Stimulated activated CD8-positive, alpha-beta memory T cell treated with anti-CD3 and anti-CD28 coated beads, Interleukin-12 subunit alpha, Interleukin-12 subunit beta, amount 100 ng/mL, for 24 hours (primary cell): ENCODE data around the gene FAAH.

Experiments used
- DNase-seq: peaks from one replicate; pipeline ENCODE4 v3.0.0-alpha.2; 2020; ENCODE audit errors: extremely low read depth

The FAAH gene

GRCh38 chr1:46449223-46450159 lies 55.4 kb downstream of the FAAH start:
- no peak for DNase-seq

GRCh38 chr1:46450160-46450517 lies 56.0 kb downstream of the FAAH start:
- no peak for DNase-seq

- no peak for DNase-seq
Measured at GRCh38 chr1:46451948-46452930, 58.1 kb downstream of the FAAH start.

GRCh38 chr1:46452931-46453325 lies 58.8 kb downstream of the FAAH start:
- no peak for DNase-seq

- DNase-seq, result no peak
Measured at GRCh38 chr1:46453449-46453848, 59.3 kb downstream of the FAAH start.

- DNase-seq, result no peak
Measured at GRCh38 chr1:46455951-46456350, 61.8 kb downstream of the FAAH start.

GRCh38 chr1:46456411-46456963 lies 62.4 kb downstream of the FAAH start:
- no peak for DNase-seq

- DNase-seq, result no peak
Measured at GRCh38 chr1:46457178-46457577, 63.1 kb downstream of the FAAH start.

- no peak for DNase-seq
Measured at GRCh38 chr1:46458190-46458589, 64.1 kb downstream of the FAAH start.

- no peak for DNase-seq
Measured at GRCh38 chr1:46458846-46459245, 64.7 kb downstream of the FAAH start.

GRCh38 chr1:46459315-46459714 lies 65.2 kb downstream of the FAAH start:
- no peak for DNase-seq

- DNase-seq, result no peak
Measured at GRCh38 chr1:46461017-46461808, 67.1 kb downstream of the FAAH start.

- DNase-seq, result no peak
Measured at GRCh38 chr1:46461809-46462448, 67.8 kb downstream of the FAAH start.
